ENCODE results near the gene NRXN3. TPM values are rescaled to one million over a fixed set of nuclear protein-coding genes. Genes with fewer than 3 reads are reported as not detected.

NRXN3 gene
- total and polyA plus RNA-seq, 2 donors (not counting 1 experiment from before 2014, with no cell fraction given): 0.83 to 34.6 TPM

DNA sequence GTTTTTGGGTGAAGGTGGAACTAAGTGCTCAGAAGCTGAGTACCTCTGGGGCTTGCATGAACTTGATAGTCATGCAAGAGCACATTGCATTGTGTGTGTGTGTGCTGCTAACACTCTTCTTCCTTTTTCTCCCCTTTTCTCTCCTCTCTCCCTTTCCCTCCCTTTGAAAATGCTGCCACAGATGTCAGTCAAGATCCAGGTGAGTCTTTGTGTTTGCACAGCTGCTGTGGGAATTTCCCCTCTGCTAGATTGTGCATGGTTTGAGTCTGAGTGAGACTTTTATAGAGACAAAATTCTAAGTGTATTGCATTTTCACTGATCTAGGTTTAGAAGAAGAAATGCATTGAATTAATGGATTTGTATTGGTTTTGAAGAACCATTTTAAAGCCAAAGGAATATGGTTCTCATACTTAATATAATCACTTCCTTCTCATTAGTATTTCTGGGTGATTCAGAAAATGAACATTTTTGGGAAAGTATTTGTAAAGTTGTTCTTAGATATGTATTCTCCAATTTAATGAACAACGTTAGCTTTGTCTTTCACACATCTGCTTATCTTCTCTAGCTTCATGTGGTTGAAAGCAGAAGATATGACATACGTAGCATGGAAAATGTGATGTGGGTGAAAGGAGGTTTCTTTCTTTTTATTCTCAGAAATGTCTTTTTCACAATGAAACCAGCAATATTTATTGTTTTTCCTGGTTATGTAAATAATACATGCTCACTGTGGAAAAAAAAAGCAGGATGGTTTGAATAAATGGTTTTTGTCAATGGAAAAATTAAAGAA, 108.5 kb downstream of the NRXN3 start:
- TF ChIP-seq EZH2 (IDR thresholded peaks at IDR 0.05; ENCODE audit: low read length, missing control alignments): no peak
- TF ChIP-seq, protein P1, sequence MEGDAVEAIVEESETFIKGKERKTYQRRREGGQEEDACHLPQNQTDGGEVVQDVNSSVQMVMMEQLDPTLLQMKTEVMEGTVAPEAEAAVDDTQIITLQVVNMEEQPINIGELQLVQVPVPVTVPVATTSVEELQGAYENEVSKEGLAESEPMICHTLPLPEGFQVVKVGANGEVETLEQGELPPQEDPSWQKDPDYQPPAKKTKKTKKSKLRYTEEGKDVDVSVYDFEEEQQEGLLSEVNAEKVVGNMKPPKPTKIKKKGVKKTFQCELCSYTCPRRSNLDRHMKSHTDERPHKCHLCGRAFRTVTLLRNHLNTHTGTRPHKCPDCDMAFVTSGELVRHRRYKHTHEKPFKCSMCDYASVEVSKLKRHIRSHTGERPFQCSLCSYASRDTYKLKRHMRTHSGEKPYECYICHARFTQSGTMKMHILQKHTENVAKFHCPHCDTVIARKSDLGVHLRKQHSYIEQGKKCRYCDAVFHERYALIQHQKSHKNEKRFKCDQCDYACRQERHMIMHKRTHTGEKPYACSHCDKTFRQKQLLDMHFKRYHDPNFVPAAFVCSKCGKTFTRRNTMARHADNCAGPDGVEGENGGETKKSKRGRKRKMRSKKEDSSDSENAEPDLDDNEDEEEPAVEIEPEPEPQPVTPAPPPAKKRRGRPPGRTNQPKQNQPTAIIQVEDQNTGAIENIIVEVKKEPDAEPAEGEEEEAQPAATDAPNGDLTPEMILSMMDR (conservative IDR thresholded peaks at IDR 0.05 in 1 of 2, IDR thresholded peaks at IDR 0.05 in 1 of 2; ENCODE audit: low read depth in 1 of 2, low read length in 2 of 2): no peak
- Histone ChIP-seq H3K4me2 (ENCODE audit: extremely low read depth, insufficient read depth, low read length) (no peak overlapping the region), H3K9ac (ENCODE audit: insufficient read depth, low read length) (no peak overlapping the region), H2AFZ (ENCODE audit: low read length) (no peak overlapping the region), H3K4me1 (ENCODE audit: control insufficient read depth, extremely low read depth, insufficient read depth, low read length) (no peaks in the 10 kb centered on the region), H3K79me2 (ENCODE audit: control insufficient read depth, insufficient read depth, low read length) (no peaks in the 10 kb centered on the region), H4K20me1 (ENCODE audit: control insufficient read depth, extremely low read depth, insufficient read depth, low read length) (no peaks in the 10 kb centered on the region), H3K27me3 (ENCODE audit: control insufficient read depth, insufficient read depth, low read length) (no peaks in the 10 kb centered on the region), H3K4me3 (replicated peaks in 1 of 4; ENCODE audit: control extremely low read depth in 1 of 4, insufficient read depth in 1 of 4, low read depth in 3 of 4, low read length in 4 of 4) (no peak overlapping the region), H3K36me3 (ENCODE audit: control insufficient read depth, insufficient read depth, low read length) (no peaks in the 10 kb centered on the region), H3K9me3 (ENCODE audit: control insufficient read depth, insufficient read depth, low read depth, low read length) (no peaks in the 10 kb centered on the region), H3K27ac (ENCODE audit: insufficient read depth, low read length) (no peak overlapping the region)
- DNase-seq (ENCODE audit: low read depth in 2 of 2): no peak

DNA sequence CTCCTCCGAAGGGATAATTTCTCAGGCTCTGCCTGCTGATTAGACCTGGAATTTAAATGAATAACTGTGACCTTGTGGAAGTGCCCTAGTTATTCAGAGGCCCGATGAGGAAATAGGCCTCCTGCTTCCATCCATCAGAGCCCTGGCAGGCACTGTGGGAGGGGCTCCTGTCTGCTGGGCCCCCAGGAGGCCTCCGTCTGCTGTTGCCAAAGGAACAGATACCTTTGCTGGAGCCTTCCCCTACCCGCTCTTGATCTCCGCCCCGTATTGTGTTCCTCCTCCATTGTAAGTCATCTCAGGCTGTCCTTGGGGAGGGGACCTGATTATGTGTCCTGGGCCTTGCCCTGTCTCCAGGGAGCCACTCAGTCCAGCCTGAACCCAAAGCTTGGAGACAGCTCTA, 112.3 kb downstream of the NRXN3 start:
- Histone ChIP-seq H3K79me2 (ENCODE audit: control insufficient read depth, insufficient read depth, low read length) (no peaks in the 10 kb centered on the region), H3K4me2 (ENCODE audit: extremely low read depth, insufficient read depth, low read length) (no peak overlapping the region), H2AFZ (ENCODE audit: low read length) (no peak overlapping the region), H3K9me3 (ENCODE audit: control insufficient read depth, insufficient read depth, low read depth, low read length) (no peaks in the 10 kb centered on the region), H3K27me3 (ENCODE audit: control insufficient read depth, insufficient read depth, low read length) (no peaks in the 10 kb centered on the region), H3K9ac (ENCODE audit: insufficient read depth, low read length) (no peak overlapping the region), H4K20me1 (ENCODE audit: control insufficient read depth, extremely low read depth, insufficient read depth, low read length) (no peaks in the 10 kb centered on the region), H3K27ac (ENCODE audit: insufficient read depth, low read length) (no peak overlapping the region), H3K4me1 (ENCODE audit: control insufficient read depth, extremely low read depth, insufficient read depth, low read length) (no peaks in the 10 kb centered on the region), H3K36me3 (ENCODE audit: control insufficient read depth, insufficient read depth, low read length) (no peaks in the 10 kb centered on the region), H3K4me3 (replicated peaks in 1 of 4; ENCODE audit: control extremely low read depth in 1 of 4, insufficient read depth in 1 of 4, low read depth in 3 of 4, low read length in 4 of 4) (no peak overlapping the region)
- TF ChIP-seq EZH2 (IDR thresholded peaks at IDR 0.05; ENCODE audit: low read length, missing control alignments): no peak
- TF ChIP-seq, protein P1 (conservative IDR thresholded peaks at IDR 0.05 in 1 of 2, IDR thresholded peaks at IDR 0.05 in 1 of 2; ENCODE audit: low read depth in 1 of 2, low read length in 2 of 2): no peak
- no peak for DNase-seq (ENCODE audit: low read depth in 2 of 2)

DNA sequence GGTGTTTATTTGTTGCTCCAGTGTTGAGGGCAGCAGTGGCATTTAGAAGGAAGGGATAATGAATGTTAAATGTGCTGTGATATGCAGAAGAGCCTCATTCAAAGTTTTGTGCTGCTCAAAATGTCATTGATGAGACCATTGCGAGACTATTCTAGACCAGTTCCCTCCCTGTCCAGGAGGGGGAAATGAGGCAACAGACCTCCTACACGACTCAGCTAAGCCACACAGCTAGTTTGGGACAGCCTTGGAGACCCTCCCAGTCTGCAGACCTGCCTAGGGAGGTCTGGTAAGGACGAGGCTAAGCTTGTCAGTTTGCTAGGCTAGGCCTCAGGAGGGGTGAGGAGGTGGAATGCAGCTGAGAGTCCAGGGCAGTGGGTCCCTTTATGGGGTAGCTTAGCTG, 116.0 kb downstream of the NRXN3 start:
- Histone ChIP-seq H3K9ac (ENCODE audit: insufficient read depth, low read length) (no peak overlapping the region), H3K36me3 (ENCODE audit: control insufficient read depth, insufficient read depth, low read length) (no peaks in the 10 kb centered on the region), H3K4me2 (ENCODE audit: extremely low read depth, insufficient read depth, low read length) (no peak overlapping the region), H3K79me2 (ENCODE audit: control insufficient read depth, insufficient read depth, low read length) (no peaks in the 10 kb centered on the region), H2AFZ (ENCODE audit: low read length) (no peak overlapping the region), H3K4me3 (replicated peaks in 1 of 4; ENCODE audit: control extremely low read depth in 1 of 4, insufficient read depth in 1 of 4, low read depth in 3 of 4, low read length in 4 of 4) (no peak overlapping the region), H3K4me1 (ENCODE audit: control insufficient read depth, extremely low read depth, insufficient read depth, low read length) (no peaks in the 10 kb centered on the region), H3K9me3 (ENCODE audit: control insufficient read depth, insufficient read depth, low read depth, low read length) (no peaks in the 10 kb centered on the region), H3K27me3 (ENCODE audit: control insufficient read depth, insufficient read depth, low read length) (no peaks in the 10 kb centered on the region), H3K27ac (ENCODE audit: insufficient read depth, low read length) (no peak overlapping the region), H4K20me1 (ENCODE audit: control insufficient read depth, extremely low read depth, insufficient read depth, low read length) (no peaks in the 10 kb centered on the region)
- DNase-seq (ENCODE audit: low read depth in 2 of 2): no peak
- TF ChIP-seq, protein P1 (conservative IDR thresholded peaks at IDR 0.05 in 1 of 2, IDR thresholded peaks at IDR 0.05 in 1 of 2; ENCODE audit: low read depth in 1 of 2, low read length in 2 of 2): no peak
- no peak for TF ChIP-seq EZH2 (IDR thresholded peaks at IDR 0.05; ENCODE audit: low read length, missing control alignments)

Data from fibroblast of lung (primary cell).